Pulmonary artery endothelial cell (primary cell): ENCODE data around the gene KRT31. TPM values are rescaled to one million over a fixed set of nuclear protein-coding genes. Genes with fewer than 3 reads are reported as not detected.

Experiments
- total RNA-seq: library from RNA; depleted of rRNA; stranded (reverse); fragments of >200 nt; gene quantifications from 2 replicates; pipeline ENCODE4 v1.2.3, GENCODE V29; 2014

The KRT31 gene
- total RNA-seq, 1 donor from 2014 or later = not detected

Other genes starting within 250 kb of the KRT31 start
- not detected in 2 replicates for gene KRTAP4-5, start 247.8 kb downstream of the KRT31 start, total RNA-seq
- not detected in 2 replicates for gene KRTAP4-4, start 236.9 kb downstream of the KRT31 start, total RNA-seq
- not detected in 2 replicates for gene KRTAP4-3, start 229.4 kb downstream of the KRT31 start, total RNA-seq
- gene KRTAP4-2, start 219.4 kb downstream of the KRT31 start, total RNA-seq = not detected in 2 replicates
- not detected in 2 replicates for gene KRTAP4-1, start 212.7 kb downstream of the KRT31 start, total RNA-seq
- not detected in 2 replicates for gene KRTAP9-1, start 207.7 kb downstream of the KRT31 start, total RNA-seq
- not detected in 2 replicates for gene KRTAP9-2, start 171.0 kb downstream of the KRT31 start, total RNA-seq
- not detected in 2 replicates for gene KRTAP9-3, start 165.2 kb downstream of the KRT31 start, total RNA-seq
- not detected in 2 replicates for gene KRTAP9-8, start 159.6 kb downstream of the KRT31 start, total RNA-seq
- gene KRTAP9-4, start 147.9 kb downstream of the KRT31 start, total RNA-seq = not detected in 2 replicates
- not detected in 2 replicates for gene KRTAP9-9, start 142.2 kb downstream of the KRT31 start, total RNA-seq
- not detected in 2 replicates for gene KRTAP9-6, start 132.2 kb downstream of the KRT31 start, total RNA-seq
- not detected in 2 replicates for gene KRTAP9-7, start 121.9 kb downstream of the KRT31 start, total RNA-seq
- gene KRTAP29-1, start 94.8 kb downstream of the KRT31 start, total RNA-seq = not detected in 2 replicates
- gene KRTAP16-1, start 88.3 kb downstream of the KRT31 start, total RNA-seq = not detected in 2 replicates
- gene KRTAP17-1, start 81.9 kb downstream of the KRT31 start, total RNA-seq = not detected in 2 replicates
- gene KRT33A, start 46.8 kb downstream of the KRT31 start, total RNA-seq = not detected in 2 replicates
- gene KRT33B, start 27.8 kb downstream of the KRT31 start, total RNA-seq = not detected in 2 replicates
- gene KRT34, start 15.3 kb downstream of the KRT31 start, total RNA-seq = not detected in 2 replicates
- gene KRT37, start 27.0 kb upstream of the KRT31 start, total RNA-seq = not detected in 2 replicates
- gene KRT38, start 43.4 kb upstream of the KRT31 start, total RNA-seq = not detected in 2 replicates
- gene KRT32, start 69.8 kb upstream of the KRT31 start, total RNA-seq = not detected in 2 replicates
- gene KRT35, start 83.5 kb upstream of the KRT31 start, total RNA-seq = not detected in 2 replicates
- not detected in 2 replicates for gene KRT36, start 92.3 kb upstream of the KRT31 start, total RNA-seq
- gene KRT13, start 108.0 kb upstream of the KRT31 start, total RNA-seq = not detected in 2 replicates
- 1.6 and 3.4 TPM in 2 replicates for gene KRT15, start 121.3 kb upstream of the KRT31 start, total RNA-seq
- gene KRT19, start 130.7 kb upstream of the KRT31 start, total RNA-seq = 63.6 and 81.6 TPM in 2 replicates
- not detected in 2 replicates for gene KRT9, start 174.5 kb upstream of the KRT31 start, total RNA-seq
- 0.07 and 0.18 TPM in 2 replicates for gene KRT14, start 189.3 kb upstream of the KRT31 start, total RNA-seq
- gene KRT16, start 215.2 kb upstream of the KRT31 start, total RNA-seq = 0.13 and 0.63 TPM in 2 replicates
- gene KRT17, start 227.0 kb upstream of the KRT31 start, total RNA-seq = 3.1 and 3.8 TPM in 2 replicates